ENCODE measurements around the gene BACH2.

DNA sequence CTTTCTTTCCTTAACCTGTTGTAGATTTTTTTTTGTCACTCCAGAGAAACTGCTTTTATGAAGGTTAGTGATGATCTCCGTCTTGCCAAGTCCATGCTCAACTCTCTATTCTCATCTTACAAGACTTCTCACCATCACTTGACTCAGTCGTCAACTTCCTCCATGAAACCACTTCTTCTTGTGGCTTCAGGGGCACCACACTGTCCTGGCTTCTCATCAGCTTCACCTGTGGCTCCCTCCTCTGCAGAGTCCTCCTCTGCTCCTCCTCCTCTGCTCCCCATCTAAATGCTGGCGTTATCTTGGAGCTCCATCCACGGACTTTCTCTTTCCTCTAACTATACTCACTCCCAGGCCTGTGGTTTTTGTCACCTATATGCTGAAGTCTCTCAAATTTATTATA, 187.5 kb downstream of the BACH2 start:
- TF ChIP-seq CTCF (IDR thresholded peaks at IDR 0.05) (no peak), POLR2A (IDR thresholded peaks at IDR 0.05) (no peak), POLR2AphosphoS5 (IDR thresholded peaks at IDR 0.05) (no peak)
